ENCODE measurements around the gene VN1R5.

DNA sequence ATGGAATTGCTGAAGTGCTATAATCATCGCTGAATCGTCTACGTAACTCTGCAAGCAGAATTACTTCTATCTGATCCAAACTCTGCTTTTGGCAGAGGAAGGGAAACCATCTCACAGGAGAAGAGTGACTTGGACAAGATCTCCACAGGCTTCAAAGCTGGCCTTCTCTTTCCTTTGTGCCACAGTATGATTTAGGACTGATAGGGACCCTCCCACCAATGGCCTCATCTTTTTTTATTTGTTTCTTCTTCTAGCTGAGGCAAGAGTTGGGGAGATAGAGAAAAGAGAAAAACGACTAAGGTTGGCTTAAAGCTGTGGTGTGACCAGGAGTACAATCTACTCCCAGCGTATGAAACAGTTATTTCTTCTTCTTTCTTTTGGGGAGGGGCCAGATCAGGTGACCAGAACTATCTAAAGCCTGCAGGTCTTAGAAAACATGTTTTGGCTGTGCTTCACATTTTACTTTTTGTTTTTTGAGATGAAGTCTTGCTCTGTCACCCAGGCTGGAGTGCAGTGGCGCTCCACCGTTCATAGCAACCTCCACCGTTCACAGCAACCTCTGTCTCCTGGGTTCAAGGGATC, 40.8 kb downstream of the VN1R5 start:
- TF ChIP-seq MAX (IDR thresholded peaks at IDR 0.05; ENCODE audit: insufficient read depth, insufficient read length) (no peak), GATA2 (IDR thresholded peaks at IDR 0.05; ENCODE audit: insufficient read depth, insufficient read length, low read depth, low read length) (no peak), CTCF (IDR thresholded peaks at IDR 0.05; ENCODE audit: extremely low read depth in 1 of 2, insufficient read depth in 1 of 2, low read depth in 1 of 2, low read length in 2 of 2) (no peak)

Data from endothelial cell of umbilical vein (primary cell).